Trophoblast cell (in vitro differentiated cells and primary cell): ENCODE data around the gene SLC2A4.

Experiments
- DNase-seq, 2 donors: peaks; one replicate each; pipeline ENCODE4 v3.0.0-alpha.2; 2016
- H2AFZ ChIP-seq: 2 replicates; pipeline ENCODE4 v1.6.1; 2013; ENCODE audit warnings: low read length, moderate library complexity, mild to moderate bottlenecking; ENCODE audit not compliant: insufficient read depth, poor library complexity
- H2AK5ac ChIP-seq: 2 replicates; pipeline ENCODE4 v1.6.1; 2013; ENCODE audit warnings: mild to moderate bottlenecking, low read length
- H2BK120ac ChIP-seq: 2 replicates; pipeline ENCODE4 v1.6.1; 2013; ENCODE audit warnings: low read length, mild to moderate bottlenecking, moderate library complexity; ENCODE audit not compliant: insufficient read depth, poor library complexity
- H2BK12ac ChIP-seq: 2 replicates; pipeline ENCODE4 v1.6.1; 2013; ENCODE audit warnings: mild to moderate bottlenecking, low read length, moderate library complexity
- H2BK5ac ChIP-seq: 2 replicates; pipeline ENCODE4 v1.6.1; 2013; ENCODE audit warnings: low read length, low read depth, moderate library complexity, mild to moderate bottlenecking; ENCODE audit not compliant: poor library complexity
- H3K14ac ChIP-seq: 2 replicates; pipeline ENCODE4 v1.6.1; 2013; ENCODE audit warnings: mild to moderate bottlenecking, low read length
- H3K18ac ChIP-seq: 2 replicates; pipeline ENCODE4 v1.6.1; 2013; ENCODE audit warnings: mild to moderate bottlenecking, low read length
- H3K23ac ChIP-seq: 2 replicates; pipeline ENCODE4 v1.6.1; 2013; ENCODE audit warnings: low read length
- H3K27ac ChIP-seq: 2 replicates; pipeline ENCODE4 v1.5.1; 2013; ENCODE audit warnings: low read depth, mild to moderate bottlenecking, inconsistent platforms, low read length, moderate library complexity
- H3K27me3 ChIP-seq: 2 replicates; pipeline ENCODE4 v1.6.1; 2013; ENCODE audit warnings: inconsistent platforms, mild to moderate bottlenecking, low read length, moderate library complexity; ENCODE audit not compliant: insufficient read depth
- H3K36me3 ChIP-seq, 2 experiments: 1 replicate in 1 of 2; 2 replicates in 1 of 2; pipeline ENCODE4 v1.6.1; 2013; ENCODE audit warnings: low read length in 2 of 2, mild to moderate bottlenecking in 2 of 2, moderate library complexity in 1 of 2; ENCODE audit not compliant: insufficient read depth in 2 of 2, control insufficient read depth in 1 of 2
- H3K4ac ChIP-seq: 2 replicates; pipeline ENCODE4 v1.6.1; 2013; ENCODE audit warnings: low read depth, mild to moderate bottlenecking, low read length, moderate library complexity
- H3K4me1 ChIP-seq, 2 experiments: 1 replicate in 1 of 2; 2 replicates in 1 of 2; pipeline ENCODE4 v1.6.1; 2013; ENCODE audit warnings: low read length in 2 of 2, mild to moderate bottlenecking in 2 of 2, moderate library complexity in 1 of 2; ENCODE audit not compliant: insufficient read depth in 2 of 2, control insufficient read depth in 1 of 2
- H3K4me2 ChIP-seq: 2 replicates; pipeline ENCODE4 v1.6.1; 2013; ENCODE audit warnings: inconsistent platforms, mild to moderate bottlenecking, low read length, moderate library complexity
- H3K4me3 ChIP-seq: 2 replicates; pipeline ENCODE4 v1.5.1; 2013; ENCODE audit warnings: mild to moderate bottlenecking, low read depth, low read length, inconsistent platforms
- H3K79me1 ChIP-seq: one replicate; pipeline ENCODE4 v1.6.1; 2013; ENCODE audit warnings: low read length
- H3K79me2 ChIP-seq: 2 replicates; pipeline ENCODE4 v1.6.1; 2013; ENCODE audit warnings: low read length, mild to moderate bottlenecking; ENCODE audit not compliant: control insufficient read depth, insufficient read depth, poor library complexity
- H3K9ac ChIP-seq: 2 replicates; pipeline ENCODE4 v1.6.1; 2013; ENCODE audit warnings: mild to moderate bottlenecking, low read length
- H3K9me3 ChIP-seq: 2 replicates; pipeline ENCODE4 v1.6.1; 2013; ENCODE audit warnings: low read depth, mild to moderate bottlenecking, control low read depth, inconsistent platforms, low read length; ENCODE audit not compliant: insufficient read depth
- H4K12ac ChIP-seq: 2 replicates; pipeline ENCODE4 v1.6.1; 2013; ENCODE audit warnings: low read depth, mild to moderate bottlenecking, low read length, moderate library complexity
- H4K8ac ChIP-seq: 2 replicates; pipeline ENCODE4 v1.6.1; 2013; ENCODE audit warnings: low read depth, mild to moderate bottlenecking, low read length, moderate library complexity
- H4K91ac ChIP-seq: one replicate; pipeline ENCODE4 v1.6.1; 2013; ENCODE audit warnings: low read depth, mild to moderate bottlenecking, low read length, moderate library complexity
- WGBS: extraction: QIAGEN DNeasy Blood & Tissue Kit; methylation state at CpG from one replicate; pipeline ENCODE4 v1.1.7; 2013; ENCODE audit warnings: missing lambda C conversion rate; ENCODE audit not compliant: insufficient read length, insufficient coverage; ENCODE audit errors: extremely low coverage; 5-methylcytosine and 5-hydroxymethylcytosine counted together

Gene SLC2A4

DNA sequence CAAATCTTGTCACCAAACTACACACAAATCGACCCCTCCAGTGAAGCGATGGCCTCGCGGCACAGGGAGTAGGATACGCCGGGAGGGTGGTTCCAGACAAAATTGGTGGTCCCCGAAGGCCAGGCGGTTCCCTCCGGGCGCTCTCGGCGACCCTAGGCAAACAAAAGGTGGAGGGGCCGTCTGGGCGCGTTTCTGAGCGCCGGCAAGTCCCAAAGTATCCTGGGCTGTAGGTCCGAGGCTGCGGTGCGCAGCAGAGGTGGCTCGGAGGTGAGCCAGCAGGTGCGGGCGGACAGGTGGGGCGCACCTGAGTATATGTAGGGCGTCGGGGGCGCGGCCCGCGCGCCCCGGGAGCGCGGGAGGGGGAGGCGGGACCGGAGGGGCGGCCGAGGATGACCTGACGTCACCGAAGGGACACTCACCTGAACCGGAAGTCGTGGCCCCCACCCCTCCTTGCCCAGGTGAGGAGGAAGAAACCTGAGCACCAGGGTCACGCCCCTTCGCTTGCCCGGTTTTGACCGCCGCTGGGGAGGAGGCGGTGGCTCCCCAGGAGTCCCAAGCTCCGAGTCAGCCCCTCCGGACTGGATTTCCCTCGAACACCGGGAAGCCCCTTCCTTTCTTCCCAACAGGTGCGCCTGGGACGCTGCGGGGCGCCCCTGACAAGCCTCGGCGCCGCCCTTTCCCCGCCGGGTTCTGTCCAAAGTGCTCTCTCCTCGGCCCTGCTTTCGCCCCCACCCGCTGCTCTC, 19.2 kb upstream of the SLC2A4 start, which contains the start of gene CLDN7:
TSS of gene CLDN7 (minus strand) at position 287 of the 743 bp plus-strand sequence. CDS start 435 bp downstream, outside the sequence.
- Histone ChIP-seq H2AFZ (peak within 1 kb of the TSS; percentile 69), H3K4me3 (peak within 1 kb of the TSS; percentile 87), H2BK12ac (peak within 1 kb of the TSS; percentile 47), H3K36me3 (peaks cover 14 to 20% of the 10 kb centered on the region in 2 experiments), H2BK120ac (peak within 1 kb of the TSS; percentile 81), H3K9me3 (peaks cover 2% of the 10 kb centered on the region), H3K4me1 (peaks cover 10 to 17% of the 10 kb centered on the region in 2 experiments), H4K12ac (peak within 1 kb of the TSS; percentile 72), H3K4ac (peak within 1 kb of the TSS; percentile 88), H3K79me1 (peaks cover 28% of the 10 kb centered on the region), H3K14ac (peak within 1 kb of the TSS; percentile 84), H2BK5ac (peak within 1 kb of the TSS; percentile 87), H3K4me2 (peak within 1 kb of the TSS; percentile 68), H4K8ac (peak within 1 kb of the TSS; percentile 61), H3K79me2 (peaks cover 25% of the 10 kb centered on the region), H3K23ac (peak within 1 kb of the TSS; percentile 37), H4K91ac (peak within 1 kb of the TSS; percentile 92), H3K27me3 (no peaks in the 10 kb centered on the region), H3K18ac (peak within 1 kb of the TSS; percentile 78), H3K9ac (peak within 1 kb of the TSS; percentile 79), H2AK5ac (peak within 1 kb of the TSS; percentile 81), H3K27ac (peak within 1 kb of the TSS; percentile 84)
- peak; percentile 82 to 85 for DNase-seq
- WGBS: no CpG with 5 or more reads among the region's 64 CpGs

DNA sequence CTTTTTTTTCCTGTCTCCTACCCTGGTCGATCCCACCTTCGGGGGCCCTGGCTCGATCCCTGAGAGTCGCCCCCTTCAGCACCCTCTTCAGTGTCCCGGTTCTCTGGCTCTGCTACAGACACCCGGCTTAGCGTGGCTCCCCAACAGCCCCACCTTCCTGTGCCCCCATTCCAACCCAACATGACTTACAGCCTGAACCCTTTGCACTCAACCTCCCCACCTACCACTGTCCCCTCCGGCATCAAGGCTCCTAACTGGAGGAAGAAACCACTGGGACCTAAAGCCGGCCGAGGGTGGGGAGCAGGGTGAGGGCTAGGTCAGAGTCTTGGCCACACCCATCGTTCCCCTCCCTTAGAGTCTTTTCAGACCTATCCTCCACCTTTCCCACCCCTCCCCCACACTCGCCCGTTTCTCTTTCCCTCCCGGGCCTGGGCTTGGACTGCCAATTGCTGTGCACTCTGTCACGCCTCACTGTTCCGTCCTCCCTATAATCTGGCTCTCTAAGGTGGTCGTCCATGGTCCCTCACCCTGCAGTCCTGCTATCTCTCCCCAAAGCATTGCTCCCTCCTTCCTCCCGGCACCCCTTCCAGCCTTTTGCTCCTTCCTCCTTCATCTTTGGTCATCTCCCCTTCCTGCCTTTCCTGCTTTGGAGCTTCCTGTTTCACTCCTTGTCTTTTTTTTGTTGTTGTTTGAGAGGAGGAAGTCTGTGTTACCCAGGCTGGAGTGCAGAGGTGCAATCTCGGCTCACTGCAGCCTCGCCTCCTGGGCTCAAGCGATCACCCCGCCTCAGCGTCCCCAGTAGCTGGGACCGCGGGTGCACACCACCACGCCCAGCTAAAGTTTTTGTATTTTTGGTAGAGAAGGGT, 18.4 kb upstream of the SLC2A4 start:
- no CpG with 5 or more reads among the region's 26 CpGs for WGBS

DNA sequence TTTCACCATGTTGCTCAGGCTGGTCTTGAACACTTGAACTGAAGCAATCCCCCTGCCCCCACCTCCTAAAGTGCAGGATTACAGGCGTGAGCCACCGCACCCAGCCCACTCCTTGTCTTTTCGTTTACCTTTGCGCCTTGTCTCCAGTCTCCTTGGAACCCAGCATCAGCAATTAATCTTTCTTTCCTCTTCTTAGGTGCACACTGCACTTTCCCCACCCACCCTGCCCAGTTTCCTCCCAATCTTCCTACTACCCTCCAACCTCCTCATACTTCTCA, 17.8 kb upstream of the SLC2A4 start:
- H2BK5ac ChIP-seq: no peak overlapping the region
- peak overlapping the region; percentile 47 for H4K8ac ChIP-seq
- H3K23ac ChIP-seq: no peak overlapping the region
- no peak overlapping the region for H3K14ac ChIP-seq
- H2AK5ac ChIP-seq: no peak overlapping the region
- DNase-seq: no peak
- peak overlapping the region; percentile 14 for H4K12ac ChIP-seq
- H3K79me1 ChIP-seq: peaks cover 28% of the 10 kb centered on the region
- H3K36me3 ChIP-seq: peaks cover 11 to 12% of the 10 kb centered on the region in 2 experiments
- H3K18ac ChIP-seq: no peak overlapping the region
- H2BK120ac ChIP-seq: no peak overlapping the region
- peak overlapping the region; percentile 68 for H3K4me2 ChIP-seq
- no peak overlapping the region for H2BK12ac ChIP-seq
- no peak overlapping the region for H3K9ac ChIP-seq
- H3K4me3 ChIP-seq: no peak overlapping the region
- H4K91ac ChIP-seq: peak overlapping the region; percentile 40
- H3K9me3 ChIP-seq: peaks cover 2% of the 10 kb centered on the region
- H3K79me2 ChIP-seq: peaks cover 25% of the 10 kb centered on the region
- no peak overlapping the region for H2AFZ ChIP-seq
- peak overlapping the region; percentile 84 for H3K27ac ChIP-seq
- no peaks in the 10 kb centered on the region for H3K27me3 ChIP-seq
- H3K4me1 ChIP-seq: peaks cover 10 to 17% of the 10 kb centered on the region in 2 experiments
- no CpG with 5 or more reads among the region's 4 CpGs for WGBS
- no peak overlapping the region for H3K4ac ChIP-seq

More for the DNA sequence above, 18.4 kb upstream of the SLC2A4 start:
- Histone ChIP-seq H3K36me3 (peaks cover 11 to 18% of the 10 kb centered on the region in 2 experiments), H2BK120ac (peak overlapping the region; percentile 70), H3K14ac (peak overlapping the region; percentile 84), H4K91ac (peak overlapping the region; percentile 92), H3K9ac (peak overlapping the region; percentile 71), H3K79me2 (peaks cover 25% of the 10 kb centered on the region), H3K27me3 (no peaks in the 10 kb centered on the region), H3K27ac (peak overlapping the region; percentile 84), H3K9me3 (peaks cover 2% of the 10 kb centered on the region), H3K79me1 (peaks cover 28% of the 10 kb centered on the region), H3K4me2 (peak overlapping the region; percentile 68), H3K4me1 (peaks cover 10 to 17% of the 10 kb centered on the region in 2 experiments), H2AFZ (peak overlapping the region; percentile 69), H4K12ac (peak overlapping the region; percentile 57), H2BK12ac (peak overlapping the region; percentile 33), H3K4ac (peak overlapping the region; percentile 86), H2AK5ac (peak overlapping the region; percentile 81), H3K18ac (peak overlapping the region; percentile 78), H4K8ac (peak overlapping the region; percentile 47), H2BK5ac (peak overlapping the region; percentile 87), H3K4me3 (peak overlapping the region; percentile 87), H3K23ac (peak overlapping the region; percentile 37)
- DNase-seq: peak; percentile 65 to 68

DNA sequence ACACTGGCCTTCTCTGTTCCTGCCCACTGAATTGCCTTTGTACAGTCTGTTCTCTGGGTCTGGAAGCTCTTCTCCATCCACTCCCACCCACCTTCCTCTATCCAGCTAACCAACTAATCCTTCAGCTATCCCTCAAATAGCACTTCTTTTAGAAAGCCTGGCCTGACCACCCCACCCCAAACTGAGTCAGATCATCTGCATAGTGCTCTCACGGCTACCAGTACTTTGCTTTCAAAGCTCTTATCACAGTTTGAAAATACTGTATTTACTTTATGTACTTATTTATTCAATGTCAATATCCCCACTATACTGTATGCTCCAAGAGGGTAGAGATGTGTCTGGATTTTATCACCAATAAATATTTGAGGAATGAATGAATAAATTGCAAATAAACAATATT, 14.7 kb upstream of the SLC2A4 start:
- H2BK120ac ChIP-seq: no peak overlapping the region
- H3K4me2 ChIP-seq: no peak overlapping the region
- H3K27me3 ChIP-seq: no peaks in the 10 kb centered on the region
- peaks cover 17% of the 10 kb centered on the region for H3K79me1 ChIP-seq
- H3K79me2 ChIP-seq: peaks cover 9% of the 10 kb centered on the region
- DNase-seq: no peak
- H4K91ac ChIP-seq: no peak overlapping the region
- H3K9ac ChIP-seq: no peak overlapping the region
- H2AFZ ChIP-seq: no peak overlapping the region
- no peak overlapping the region for H4K12ac ChIP-seq
- H3K9me3 ChIP-seq: peaks cover under 1% of the 10 kb centered on the region
- no peak overlapping the region for H3K4me3 ChIP-seq
- H3K14ac ChIP-seq: no peak overlapping the region
- no peaks in the 10 kb centered on the region for H3K36me3 ChIP-seq
- no peak overlapping the region for H4K8ac ChIP-seq
- no peak overlapping the region for H2BK5ac ChIP-seq
- no peak overlapping the region for H3K27ac ChIP-seq
- peaks cover 3 to 7% of the 10 kb centered on the region in 2 experiments for H3K4me1 ChIP-seq
- H3K4ac ChIP-seq: no peak overlapping the region
- no CpG with 5 or more reads among the region's 1 CpG for WGBS
- no peak overlapping the region for H2AK5ac ChIP-seq
- no peak overlapping the region for H3K18ac ChIP-seq
- no peak overlapping the region for H2BK12ac ChIP-seq
- no peak overlapping the region for H3K23ac ChIP-seq
